ENCODE measurements around the gene PRKCQ.

DNA sequence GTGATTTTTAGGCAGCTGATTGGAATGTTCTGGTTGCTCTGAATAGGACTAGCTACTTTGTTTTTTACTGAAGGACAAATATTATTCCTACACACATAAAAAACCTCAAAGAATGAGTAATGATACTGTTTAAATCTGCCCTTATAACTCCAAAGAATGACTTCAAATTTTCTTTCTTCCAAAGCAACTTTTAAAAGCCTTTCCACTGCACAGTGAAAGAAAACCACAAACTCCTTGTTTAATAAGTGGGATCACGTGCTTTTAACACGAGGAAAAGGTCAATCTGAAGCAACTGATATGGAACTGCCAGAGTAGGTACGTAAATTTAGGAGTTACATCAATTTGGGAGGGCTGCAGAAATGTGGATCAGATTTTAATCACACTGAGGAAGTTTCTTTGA, 8.0 kb upstream of the PRKCQ start:
- TF ChIP-seq, protein P1, sequence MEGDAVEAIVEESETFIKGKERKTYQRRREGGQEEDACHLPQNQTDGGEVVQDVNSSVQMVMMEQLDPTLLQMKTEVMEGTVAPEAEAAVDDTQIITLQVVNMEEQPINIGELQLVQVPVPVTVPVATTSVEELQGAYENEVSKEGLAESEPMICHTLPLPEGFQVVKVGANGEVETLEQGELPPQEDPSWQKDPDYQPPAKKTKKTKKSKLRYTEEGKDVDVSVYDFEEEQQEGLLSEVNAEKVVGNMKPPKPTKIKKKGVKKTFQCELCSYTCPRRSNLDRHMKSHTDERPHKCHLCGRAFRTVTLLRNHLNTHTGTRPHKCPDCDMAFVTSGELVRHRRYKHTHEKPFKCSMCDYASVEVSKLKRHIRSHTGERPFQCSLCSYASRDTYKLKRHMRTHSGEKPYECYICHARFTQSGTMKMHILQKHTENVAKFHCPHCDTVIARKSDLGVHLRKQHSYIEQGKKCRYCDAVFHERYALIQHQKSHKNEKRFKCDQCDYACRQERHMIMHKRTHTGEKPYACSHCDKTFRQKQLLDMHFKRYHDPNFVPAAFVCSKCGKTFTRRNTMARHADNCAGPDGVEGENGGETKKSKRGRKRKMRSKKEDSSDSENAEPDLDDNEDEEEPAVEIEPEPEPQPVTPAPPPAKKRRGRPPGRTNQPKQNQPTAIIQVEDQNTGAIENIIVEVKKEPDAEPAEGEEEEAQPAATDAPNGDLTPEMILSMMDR (IDR thresholded peaks at IDR 0.05; ENCODE audit: low read length) = no peak
- TF ChIP-seq EZH2 (optimal IDR thresholded peaks at IDR 0.05; ENCODE audit: low read depth, low read length) (no peak), EZH2phosphoT487 (IDR thresholded peaks at IDR 0.05; ENCODE audit: low read length) (no peak)

All from MM.1S (cell line).